Measurements from ENCODE around the gene CFI.

Gene CFI

DNA sequence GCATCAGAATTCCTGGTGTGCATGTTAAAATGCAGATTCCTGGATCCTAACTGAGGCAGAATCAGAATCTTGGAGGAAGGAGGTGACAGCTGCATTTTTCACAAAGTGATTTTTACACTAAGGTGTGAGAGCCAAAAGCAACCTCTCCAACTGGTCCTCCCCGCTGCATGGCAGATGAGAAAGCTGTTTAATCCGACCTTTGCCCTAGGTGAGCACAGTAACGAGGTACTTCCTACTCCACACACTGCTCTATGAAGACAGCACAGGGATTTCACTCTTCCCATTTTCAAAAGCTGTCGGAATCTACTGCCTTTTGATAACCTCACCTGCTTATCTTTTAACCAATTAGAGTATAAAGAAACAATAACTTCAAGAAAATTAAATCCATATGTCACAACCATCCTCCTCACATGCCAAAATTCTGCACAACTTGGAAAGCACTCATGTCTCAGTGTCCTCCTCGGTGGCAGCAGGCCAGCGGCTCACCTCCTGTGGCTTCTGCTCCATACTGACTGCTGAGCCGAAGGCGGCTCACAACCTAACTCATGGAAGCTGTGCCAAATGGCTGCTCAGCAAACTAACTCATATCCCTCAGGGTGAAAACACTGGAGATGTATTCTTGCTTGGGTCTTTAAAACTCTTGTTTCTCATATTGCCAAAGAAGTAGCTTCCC lies 102.1 kb downstream of the CFI start:
- FAIRE-seq: no peak
- no peak for DNase-seq (ENCODE audit: insufficient read length, low spot score)

DNA sequence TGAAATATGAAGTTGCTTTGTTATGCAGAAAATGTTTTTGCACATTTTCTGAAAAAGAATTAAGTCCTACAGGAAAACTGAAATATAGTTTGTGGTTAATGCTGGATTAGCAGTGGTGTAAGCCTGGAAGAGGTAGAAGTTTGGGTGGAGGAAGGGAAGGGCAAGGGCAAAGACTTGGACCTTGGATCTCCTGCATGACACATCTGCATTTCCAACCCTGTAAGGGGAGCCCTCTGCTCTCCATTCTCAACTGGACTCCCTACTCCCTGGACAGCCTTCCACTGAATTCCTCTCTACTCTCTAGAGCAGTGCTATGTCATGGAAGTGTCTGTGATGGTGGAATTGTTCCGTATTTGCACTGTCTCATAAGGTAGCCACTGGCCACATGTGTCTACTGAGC lies 103.1 kb downstream of the CFI start:
- DNase-seq (ENCODE audit: insufficient read length, low spot score) (no peak), FAIRE-seq (peak; percentile 36)

DNA sequence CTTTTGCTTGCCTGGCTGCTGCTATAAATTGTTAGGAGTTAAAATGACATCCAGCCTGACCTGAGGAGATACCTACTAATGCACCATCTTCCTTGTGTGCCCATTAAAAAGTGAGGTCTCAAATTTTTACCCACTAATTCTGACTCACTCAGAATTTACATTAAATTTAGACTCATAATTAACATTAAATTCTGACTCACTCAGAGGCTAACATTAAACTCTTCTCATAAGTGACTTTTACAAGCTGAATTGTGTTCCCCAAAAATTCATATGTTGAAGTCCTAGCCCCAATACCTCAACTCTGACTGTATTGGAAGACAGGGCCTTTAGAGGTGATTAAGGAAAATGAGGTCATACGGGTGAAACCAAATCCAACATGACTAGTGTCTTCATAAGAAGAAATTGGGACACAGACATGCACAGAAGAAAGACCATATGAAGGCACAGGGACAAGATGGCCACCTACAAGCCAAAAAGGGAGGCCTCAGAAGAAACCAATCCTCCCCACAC lies 110.3 kb downstream of the CFI start:
- no peak for FAIRE-seq
- no peak for DNase-seq (ENCODE audit: insufficient read length, low spot score)

Data from HTR-8/SVneo (cell line).